IPS-18a (cell line): ENCODE data around the gene ALDH9A1.
"Not testable (repeated sequence)": the region's sequence is repeated elsewhere in the genome, so short reads cannot be mapped to it uniquely, and the experiment has no call there.

Source experiments
- H3K27ac ChIP-seq: one replicate; pipeline ENCODE4 v1.5.1; 2013; ENCODE audit warnings: low read length
- H3K27me3 ChIP-seq: one replicate; pipeline ENCODE4 v1.6.1; 2013; ENCODE audit warnings: mild to moderate bottlenecking, low read length; ENCODE audit not compliant: control insufficient read depth, insufficient read depth
- H3K36me3 ChIP-seq: one replicate; pipeline ENCODE4 v1.6.1; 2013; ENCODE audit warnings: low read depth, low read length; ENCODE audit not compliant: control insufficient read depth
- H3K4me1 ChIP-seq: one replicate; pipeline ENCODE4 v1.6.1; 2013; ENCODE audit warnings: low read depth, low read length; ENCODE audit not compliant: control insufficient read depth
- H3K4me3 ChIP-seq: one replicate; pipeline ENCODE4 v1.5.1; 2013; ENCODE audit warnings: low read length
- H3K9ac ChIP-seq: one replicate; pipeline ENCODE4 v1.6.1; 2013; ENCODE audit warnings: mild to moderate bottlenecking, low read length, moderate library complexity
- H3K9me3 ChIP-seq: one replicate; pipeline ENCODE4 v1.6.1; 2013; ENCODE audit warnings: low read depth, low read length; ENCODE audit not compliant: control insufficient read depth

The ALDH9A1 gene

DNA sequence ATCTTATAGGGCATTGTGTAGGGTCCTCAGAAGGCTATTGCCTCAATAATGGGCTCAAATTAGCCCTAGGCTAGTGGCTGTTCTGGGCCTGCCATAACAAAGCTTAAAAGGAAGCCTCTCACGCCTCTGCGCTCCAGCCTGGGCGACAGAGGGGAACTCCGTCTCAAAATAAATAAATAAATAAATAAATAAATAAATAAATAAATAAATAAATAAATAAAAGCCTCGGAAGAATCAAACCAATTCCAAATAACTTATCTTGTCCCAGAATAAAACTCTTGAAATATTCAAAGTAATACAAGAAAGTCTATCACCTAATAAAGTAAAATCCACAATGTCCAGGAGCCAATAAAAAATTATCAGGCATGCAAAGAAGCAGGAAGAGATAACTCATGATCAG, 14.4 kb upstream of the ALDH9A1 start:
- Histone ChIP-seq H3K4me3 (no peak overlapping the region), H3K4me1 (no peaks in the 10 kb centered on the region), H3K36me3 (no peaks in the 10 kb centered on the region), H3K27me3 (no peaks in the 10 kb centered on the region), H3K9ac (no peak overlapping the region), H3K9me3 (no peaks in the 10 kb centered on the region), H3K27ac (no peak overlapping the region)

GRCh38 chr1:165707984-165708706, 9.8 kb upstream of the ALDH9A1 start:
- Histone ChIP-seq H3K4me3 (no peak overlapping the region), H3K36me3 (no peaks in the 10 kb centered on the region), H3K27me3 (no peaks in the 10 kb centered on the region), H3K9me3 (no peaks in the 10 kb centered on the region), H3K27ac (no peak overlapping the region), H3K9ac (no peak overlapping the region), H3K4me1 (no peaks in the 10 kb centered on the region)

DNA sequence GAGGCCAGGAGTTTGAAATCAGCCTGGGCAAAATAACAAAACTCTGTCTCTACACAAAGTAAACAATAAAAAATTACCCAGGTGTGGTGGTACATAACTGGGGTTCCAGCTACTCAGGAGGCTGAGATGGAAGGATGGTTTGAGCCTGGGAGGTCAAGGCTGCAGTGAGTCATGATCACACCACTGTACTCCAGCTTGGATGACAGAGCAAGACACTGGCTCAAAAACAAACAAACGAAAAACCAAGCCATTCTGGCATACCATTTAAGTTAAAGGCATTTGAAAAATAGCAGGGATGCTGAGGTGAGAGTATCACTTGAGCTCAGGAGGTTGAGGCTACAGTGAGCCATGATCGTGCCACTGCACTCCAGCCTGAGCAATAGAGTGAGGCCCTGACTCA, 5.3 kb upstream of the ALDH9A1 start:
- Histone ChIP-seq H3K4me1 (no peaks in the 10 kb centered on the region), H3K27ac (no peak overlapping the region), H3K4me3 (no peak overlapping the region), H3K27me3 (no peaks in the 10 kb centered on the region), H3K9ac (no peak overlapping the region), H3K36me3 (no peaks in the 10 kb centered on the region), H3K9me3 (no peaks in the 10 kb centered on the region)

DNA sequence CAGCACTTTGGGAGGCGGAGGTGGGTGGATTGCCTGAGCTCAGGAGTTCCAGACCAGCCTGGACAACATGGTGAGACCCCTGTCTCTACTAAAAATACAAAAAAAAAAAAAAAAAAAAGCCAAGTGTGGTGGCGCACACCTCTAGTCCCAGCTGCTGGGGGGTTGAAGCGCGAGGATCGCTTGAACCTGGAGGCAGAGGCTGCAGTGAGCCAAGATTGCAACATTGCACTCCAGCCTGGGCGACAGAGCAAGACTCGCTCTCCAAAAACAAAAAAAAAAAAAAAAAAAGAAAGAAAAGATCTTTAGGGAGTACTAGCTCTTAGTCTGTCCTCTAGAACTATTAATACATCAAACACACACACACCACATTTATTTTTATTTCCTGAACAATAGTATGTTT, 3.6 kb upstream of the ALDH9A1 start:
- not testable (repeated sequence) for H3K9me3 ChIP-seq, H3K4me3 ChIP-seq, H3K36me3 ChIP-seq, H3K27ac ChIP-seq, H3K4me1 ChIP-seq, H3K9ac ChIP-seq, H3K27me3 ChIP-seq

GRCh38 chr1:165699577-165699976, 1.2 kb upstream of the ALDH9A1 start:
- H3K9me3 ChIP-seq: no peaks in the 10 kb centered on the region
- H3K4me3 ChIP-seq: no peak overlapping the region
- peaks cover 8% of the 10 kb centered on the region for H3K4me1 ChIP-seq
- H3K27me3 ChIP-seq: no peaks in the 10 kb centered on the region
- no peak overlapping the region for H3K9ac ChIP-seq
- no peak overlapping the region for H3K27ac ChIP-seq
- H3K36me3 ChIP-seq: no peaks in the 10 kb centered on the region

GRCh38 chr1:165698761-165699052, 345 bp upstream of the ALDH9A1 start:
- peak overlapping the region; percentile 68 for H3K4me3 ChIP-seq
- H3K36me3 ChIP-seq: no peaks in the 10 kb centered on the region
- peaks cover 8% of the 10 kb centered on the region for H3K4me1 ChIP-seq
- H3K9me3 ChIP-seq: no peaks in the 10 kb centered on the region
- peak overlapping the region; percentile 84 for H3K9ac ChIP-seq
- H3K27me3 ChIP-seq: no peaks in the 10 kb centered on the region
- H3K27ac ChIP-seq: peak overlapping the region; percentile 52

GRCh38 chr1:165697491-165697880, 876 bp downstream of the ALDH9A1 start:
- Histone ChIP-seq H3K4me1 (peaks cover 8% of the 10 kb centered on the region), H3K9me3 (no peaks in the 10 kb centered on the region), H3K27ac (no peak overlapping the region), H3K27me3 (no peaks in the 10 kb centered on the region), H3K9ac (peak overlapping the region; percentile 84), H3K4me3 (peak overlapping the region; percentile 68), H3K36me3 (no peaks in the 10 kb centered on the region)

DNA sequence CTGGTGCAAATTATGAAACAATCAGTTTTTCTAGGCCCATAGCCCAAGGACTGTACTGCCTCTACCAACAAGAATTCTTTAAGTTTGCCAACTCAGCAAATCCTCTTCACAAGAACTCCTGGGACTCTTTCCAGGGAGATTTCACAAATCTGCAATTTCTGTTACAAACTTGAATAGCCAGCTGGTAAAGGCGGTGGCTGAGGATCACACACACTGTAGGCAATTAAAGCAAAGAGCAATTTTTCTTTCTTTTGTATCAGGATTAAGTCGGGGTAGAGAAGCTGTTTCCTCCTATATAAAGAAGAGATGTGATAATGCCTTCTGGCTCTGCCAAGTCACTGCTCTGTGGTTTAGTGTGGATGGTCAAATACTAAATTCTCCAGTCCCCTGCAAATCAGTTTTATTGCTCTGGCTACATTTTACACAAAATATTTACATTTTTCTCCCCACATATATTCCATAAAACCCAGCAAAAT, 1.7 kb downstream of the ALDH9A1 start:
- Histone ChIP-seq H3K9me3 (no peaks in the 10 kb centered on the region), H3K27me3 (no peaks in the 10 kb centered on the region), H3K27ac (no peak overlapping the region), H3K4me1 (peaks cover 8% of the 10 kb centered on the region), H3K4me3 (peak overlapping the region; percentile 68), H3K9ac (peak overlapping the region; percentile 84), H3K36me3 (no peaks in the 10 kb centered on the region)

DNA sequence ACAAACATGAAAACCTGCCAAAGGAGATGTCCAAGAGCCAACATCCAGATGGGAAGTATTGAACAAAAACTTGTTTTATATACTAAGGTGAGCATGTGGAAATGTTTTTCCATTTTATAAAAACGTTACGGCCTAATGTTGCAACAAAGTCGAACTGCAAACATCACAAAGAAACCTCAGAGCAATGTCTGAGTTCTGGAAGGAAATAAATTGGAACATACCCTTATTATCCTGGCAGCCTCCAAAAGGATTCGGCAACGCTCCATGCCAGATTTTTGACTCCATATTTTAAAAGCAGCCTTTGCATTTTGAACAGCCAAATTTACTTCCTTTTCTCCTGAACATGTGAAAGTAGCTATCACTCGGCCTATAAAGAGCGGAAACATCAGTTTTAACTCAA, 3.3 kb downstream of the ALDH9A1 start:
- H3K4me1 ChIP-seq: peaks cover 8% of the 10 kb centered on the region
- H3K9me3 ChIP-seq: no peaks in the 10 kb centered on the region
- no peak overlapping the region for H3K9ac ChIP-seq
- H3K4me3 ChIP-seq: no peak overlapping the region
- no peaks in the 10 kb centered on the region for H3K27me3 ChIP-seq
- H3K27ac ChIP-seq: no peak overlapping the region
- no peaks in the 10 kb centered on the region for H3K36me3 ChIP-seq

DNA sequence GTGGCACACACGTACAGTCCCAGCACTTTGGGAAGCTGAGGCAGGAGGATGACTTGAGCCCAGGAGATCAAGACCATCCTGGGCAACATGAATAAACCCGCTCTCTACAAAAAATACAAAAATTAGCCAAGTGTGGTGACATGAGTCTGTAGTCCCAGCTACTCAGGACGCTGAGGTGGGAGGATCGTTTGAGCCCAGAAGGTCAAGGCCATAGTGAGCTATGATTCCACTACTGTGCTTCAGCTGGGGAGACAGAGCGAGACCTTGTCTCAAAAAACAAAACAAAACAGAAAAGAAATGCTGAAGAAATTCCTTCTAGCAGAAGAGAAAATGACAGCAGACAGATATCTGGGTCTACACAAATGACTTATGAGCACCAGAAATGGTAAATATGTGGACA, 10.3 kb downstream of the ALDH9A1 start:
- H3K9ac ChIP-seq: no peak overlapping the region
- no peaks in the 10 kb centered on the region for H3K4me1 ChIP-seq
- peaks cover 7% of the 10 kb centered on the region for H3K36me3 ChIP-seq

DNA sequence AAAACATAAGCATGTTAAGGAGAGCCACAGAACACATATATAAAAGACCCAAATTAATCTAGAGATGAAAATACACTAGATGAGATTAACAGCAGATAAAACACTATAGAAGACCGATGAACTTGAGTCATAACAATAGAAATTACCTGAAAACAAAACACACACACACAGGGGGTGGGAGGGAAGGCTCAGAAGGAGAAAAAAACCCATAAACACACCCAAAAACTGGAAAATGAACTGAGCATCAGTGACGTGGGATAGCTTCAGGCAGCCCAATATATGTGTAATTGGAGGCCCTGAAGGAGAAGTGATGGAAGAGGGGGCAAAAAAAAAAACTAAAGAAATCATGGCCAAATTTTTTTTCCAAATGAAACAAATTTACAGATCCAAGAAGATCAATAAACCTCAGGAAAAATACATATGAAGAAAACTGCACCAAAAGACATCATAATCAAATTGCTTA, 11.4 kb downstream of the ALDH9A1 start:
- H3K27ac ChIP-seq: no peak overlapping the region
- no peak overlapping the region for H3K4me3 ChIP-seq
- H3K36me3 ChIP-seq: peaks cover 13% of the 10 kb centered on the region
- H3K27me3 ChIP-seq: no peaks in the 10 kb centered on the region
- H3K9ac ChIP-seq: no peak overlapping the region
- no peaks in the 10 kb centered on the region for H3K9me3 ChIP-seq
- H3K4me1 ChIP-seq: no peaks in the 10 kb centered on the region

More for the DNA sequence above, 10.3 kb downstream of the ALDH9A1 start:
- no peaks in the 10 kb centered on the region for H3K27me3 ChIP-seq
- H3K4me3 ChIP-seq: no peak overlapping the region
- H3K27ac ChIP-seq: no peak overlapping the region
- H3K9me3 ChIP-seq: no peaks in the 10 kb centered on the region
